ENCODE measurements around the gene TXNDC5. TPM values are rescaled to one million over a fixed set of nuclear protein-coding genes. Genes with fewer than 3 reads are reported as not detected.

TXNDC5 gene
- total RNA-seq, 1 donor from 2014 or later: 110 TPM

- H3K27ac Mint-ChIP-seq (ENCODE audit: unreplicated experiment): no peak overlapping the region
- H3K36me3 Mint-ChIP-seq (ENCODE audit: low read depth, unreplicated experiment): no peaks in the 10 kb centered on the region
- H3K9me3 Mint-ChIP-seq (ENCODE audit: unreplicated experiment): no peaks in the 10 kb centered on the region
- DNase-seq (ENCODE audit: low spot score): no peak
- H3K27me3 Mint-ChIP-seq (ENCODE audit: unreplicated experiment): no peaks in the 10 kb centered on the region
- no peak overlapping the region for H3K4me3 Mint-ChIP-seq (ENCODE audit: unreplicated experiment)
- no peak for TF ChIP-seq CTCF (IDR thresholded peaks at IDR 0.05; ENCODE audit: unreplicated experiment)
- no peaks in the 10 kb centered on the region for H3K4me1 Mint-ChIP-seq (ENCODE audit: unreplicated experiment)
Observed at GRCh38 chr6:7916959-7917358, 6.4 kb upstream of the TXNDC5 start.

DNA sequence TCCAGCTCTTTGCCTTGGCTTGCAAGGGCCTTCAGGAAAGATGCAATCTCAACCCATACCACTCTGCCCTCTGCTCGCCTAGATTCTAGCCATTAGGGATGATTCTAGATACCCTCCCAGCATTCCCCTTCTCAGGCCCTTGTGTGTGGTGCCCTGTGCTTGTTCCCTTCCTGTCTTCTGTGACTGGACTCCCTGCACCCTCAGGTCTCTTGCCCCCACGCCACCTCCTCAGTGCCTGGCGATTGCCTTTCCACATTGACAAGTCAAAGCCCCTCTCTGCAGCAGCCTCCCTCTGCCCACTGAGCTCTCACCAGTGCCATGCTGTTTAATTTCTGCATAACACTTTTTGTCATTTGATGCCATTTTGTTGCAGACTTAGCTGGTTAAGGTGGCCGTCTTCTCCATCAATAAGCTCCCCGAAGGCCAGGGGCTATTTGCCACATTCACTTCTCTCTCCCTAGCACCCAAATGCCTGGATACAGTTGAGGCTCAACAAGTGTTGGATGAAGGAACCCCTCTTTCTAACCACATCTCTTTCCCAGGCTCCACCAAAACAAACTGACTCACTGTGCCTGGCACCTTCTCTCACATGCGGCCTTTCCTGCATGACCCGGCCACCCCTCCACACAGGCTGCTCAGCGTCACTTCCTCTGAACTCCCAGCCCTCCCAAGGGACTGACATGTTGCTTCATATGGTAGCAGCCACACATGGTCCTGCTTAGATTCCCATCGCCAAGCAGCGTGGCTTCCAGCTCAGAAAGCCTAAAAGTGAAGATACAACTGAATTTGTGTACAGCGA lies 4.6 kb upstream of the TXNDC5 start:
- Mint-ChIP-seq H3K4me3 (ENCODE audit: unreplicated experiment) (no peak overlapping the region), H3K4me1 (ENCODE audit: unreplicated experiment) (no peaks in the 10 kb centered on the region), H3K36me3 (ENCODE audit: low read depth, unreplicated experiment) (no peaks in the 10 kb centered on the region), H3K27me3 (ENCODE audit: unreplicated experiment) (no peaks in the 10 kb centered on the region), H3K9me3 (ENCODE audit: unreplicated experiment) (no peaks in the 10 kb centered on the region), H3K27ac (ENCODE audit: unreplicated experiment) (no peak overlapping the region)
- TF ChIP-seq CTCF (IDR thresholded peaks at IDR 0.05; ENCODE audit: unreplicated experiment): no peak
- DNase-seq (ENCODE audit: low spot score): no peak

DNA sequence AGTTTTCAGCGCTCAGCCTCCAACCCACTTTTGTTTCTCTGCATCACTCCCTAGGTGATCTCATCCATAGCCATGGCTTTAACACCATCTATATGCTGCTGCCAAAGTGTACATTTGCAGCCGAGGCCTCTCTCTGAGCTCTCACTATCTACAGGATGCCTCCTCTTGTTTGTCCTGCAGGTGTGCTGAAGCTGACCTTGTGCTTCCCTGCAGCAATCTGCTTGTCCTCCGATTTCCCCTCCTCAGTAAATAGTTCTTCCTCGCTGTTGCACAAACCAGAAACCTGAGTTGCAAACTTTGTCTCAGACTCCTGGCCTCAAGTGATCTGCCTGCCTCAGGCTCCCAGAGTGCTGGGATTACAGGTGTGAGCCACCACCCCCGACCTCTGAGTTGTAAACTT lies 3.7 kb upstream of the TXNDC5 start:
- no peaks in the 10 kb centered on the region for H3K9me3 Mint-ChIP-seq (ENCODE audit: unreplicated experiment)
- DNase-seq (ENCODE audit: low spot score): no peak
- TF ChIP-seq CTCF (IDR thresholded peaks at IDR 0.05; ENCODE audit: unreplicated experiment): no peak
- H3K27ac Mint-ChIP-seq (ENCODE audit: unreplicated experiment): no peak overlapping the region
- peaks cover 2% of the 10 kb centered on the region for H3K4me1 Mint-ChIP-seq (ENCODE audit: unreplicated experiment)
- no peaks in the 10 kb centered on the region for H3K36me3 Mint-ChIP-seq (ENCODE audit: low read depth, unreplicated experiment)
- H3K27me3 Mint-ChIP-seq (ENCODE audit: unreplicated experiment): no peaks in the 10 kb centered on the region
- H3K4me3 Mint-ChIP-seq (ENCODE audit: unreplicated experiment): no peak overlapping the region

- no peak overlapping the region for H3K4me3 Mint-ChIP-seq (ENCODE audit: unreplicated experiment)
- no peaks in the 10 kb centered on the region for H3K36me3 Mint-ChIP-seq (ENCODE audit: low read depth, unreplicated experiment)
- TF ChIP-seq CTCF (IDR thresholded peaks at IDR 0.05; ENCODE audit: unreplicated experiment): no peak
- H3K9me3 Mint-ChIP-seq (ENCODE audit: unreplicated experiment): no peaks in the 10 kb centered on the region
- no peak overlapping the region for H3K27ac Mint-ChIP-seq (ENCODE audit: unreplicated experiment)
- peaks cover 3% of the 10 kb centered on the region for H3K27me3 Mint-ChIP-seq (ENCODE audit: unreplicated experiment)
- H3K4me1 Mint-ChIP-seq (ENCODE audit: unreplicated experiment): peaks cover 7% of the 10 kb centered on the region
- no peak for DNase-seq (ENCODE audit: low spot score)
Observed at GRCh38 chr6:7912736-7913517, 2.3 kb upstream of the TXNDC5 start.

DNA sequence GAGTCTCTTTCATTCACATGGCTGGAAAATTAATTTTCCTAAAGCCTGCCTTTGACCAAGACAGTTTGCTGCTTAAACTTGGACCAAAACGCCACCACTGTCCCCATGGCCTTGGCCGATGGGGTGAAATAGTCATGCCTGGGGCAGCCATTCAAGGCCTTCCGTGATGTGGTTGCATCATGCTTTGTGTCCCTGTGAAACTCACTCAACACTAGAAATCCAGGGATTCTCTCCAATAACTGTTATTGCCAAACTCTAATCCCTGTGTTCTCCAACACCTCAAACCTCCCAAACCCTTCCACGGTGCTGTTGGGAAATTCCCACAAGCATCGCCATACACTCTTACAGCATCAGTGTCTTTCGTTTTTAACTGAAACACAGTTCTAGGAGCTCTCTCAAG lies 1.4 kb upstream of the TXNDC5 start:
- no peak for DNase-seq (ENCODE audit: low spot score)
- Mint-ChIP-seq H3K4me3 (ENCODE audit: unreplicated experiment) (no peak overlapping the region), H3K27me3 (ENCODE audit: unreplicated experiment) (peaks cover 3% of the 10 kb centered on the region), H3K9me3 (ENCODE audit: unreplicated experiment) (no peaks in the 10 kb centered on the region), H3K36me3 (ENCODE audit: low read depth, unreplicated experiment) (no peaks in the 10 kb centered on the region), H3K27ac (ENCODE audit: unreplicated experiment) (no peak overlapping the region), H3K4me1 (ENCODE audit: unreplicated experiment) (peaks cover 7% of the 10 kb centered on the region)
- no peak for TF ChIP-seq CTCF (IDR thresholded peaks at IDR 0.05; ENCODE audit: unreplicated experiment)

Data from endothelial cell (in vitro differentiated cells).